Right cardiac atrium (tissue), 5 donors: ENCODE data around the gene ARFIP1. TPM values are rescaled to one million over a fixed set of nuclear protein-coding genes. Genes with fewer than 3 reads are reported as not detected.

Experiments
- ATAC-seq, 2 donors: fragments of 200-7000 bp; cut with Tn5 transposase; one replicate each; pipeline versions ENCODE4 v1.8.0 to v1.9.1; 2020; ENCODE audit warnings: moderate library complexity in 2 of 2, mild to moderate bottlenecking in 1 of 2
- DNase-seq, 3 donors: peaks; one replicate each; pipeline ENCODE4 v3.0.0-alpha.2; 2020
- H3K27ac ChIP-seq: one replicate; pipeline ENCODE4 v1.5.1; 2013; ENCODE audit warnings: mild to moderate bottlenecking, low read length, control low read depth, moderate library complexity
- H3K27me3 ChIP-seq: one replicate; pipeline ENCODE4 v1.6.1; 2013; ENCODE audit not compliant: control insufficient read depth, insufficient read depth
- H3K4me1 ChIP-seq: one replicate; pipeline ENCODE4 v1.6.1; 2013; ENCODE audit warnings: low read length; ENCODE audit not compliant: control insufficient read depth, insufficient read depth
- H3K4me3 ChIP-seq: one replicate; pipeline ENCODE4 v1.5.1; 2013; ENCODE audit warnings: low read length, control low read depth
- H3K9me3 ChIP-seq: one replicate; pipeline ENCODE4 v1.6.1; 2013; ENCODE audit warnings: low read length; ENCODE audit not compliant: control insufficient read depth
- WGBS: extraction: QIAGEN DNeasy Blood & Tissue Kit; methylation state at CpG from one replicate; pipeline ENCODE4 v1.1.7; 2013; 5-methylcytosine and 5-hydroxymethylcytosine counted together
- intact Hi-C, 4 donors: fragments of 100-400 bp; cut with DNase I; formaldehyde crosslinking; loops; one replicate each; pipeline versions ENCODE4 v1.11.0 to v1.14.0; 2022 to 2023
- polyA plus RNA-seq: library from polyadenylated mRNA; stranded (reverse); fragments of 200-250 nt; gene quantifications from one replicate; pipeline ENCODE4 v1.2.3, GENCODE V29; 2013
- total RNA-seq, 4 donors: library from RNA; stranded (reverse); fragmentation: NEBNext Ultra II Directional; extraction: Animal tissue kit (Norgen Biotek cat#: 25700); gene quantifications; one replicate each; pipeline ENCODE4 v1.2.1, GENCODE V29; 2021
- donor health status: healthy with polysubstance abuse.
- donor health status: DM: no; HTN: yes; CAD: no.
- donor health status: DM: no; HTN: no; CAD: no.
- donor health status: DM: no; HTN: yes; CAD: no; lungs with severe emphysema.
- donor health status: DM: yes; HTN: yes; CAD: no.

ARFIP1 gene
- total and polyA plus RNA-seq, 5 donors = 8.9 to 20.6 (median 18.9) TPM

DNA sequence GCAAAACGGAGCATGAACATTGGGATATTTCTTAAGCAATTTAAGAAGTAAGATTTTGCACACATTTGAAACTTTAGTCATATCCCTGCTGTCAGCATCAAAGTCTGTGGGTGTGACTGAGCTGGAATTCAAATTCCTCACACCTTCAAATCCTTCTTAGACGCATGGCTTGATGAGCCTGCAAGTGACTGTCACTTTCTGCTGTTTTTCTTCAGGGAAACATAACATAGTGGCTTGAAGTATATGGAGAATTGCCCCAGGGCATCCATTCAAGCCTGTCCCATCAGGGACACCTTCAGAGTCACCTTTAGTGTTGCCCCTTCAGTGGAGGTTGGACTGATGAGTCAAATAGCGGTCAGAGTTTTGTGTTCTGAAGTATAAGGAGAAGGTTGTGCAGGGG lies 173.8 kb downstream of the ARFIP1 start:
- Histone ChIP-seq H3K4me3 (no peak overlapping the region), H3K27me3 (no peaks in the 10 kb centered on the region), H3K9me3 (no peaks in the 10 kb centered on the region), H3K27ac (no peak overlapping the region), H3K4me1 (peaks cover 8% of the 10 kb centered on the region)
- DNase-seq (no peak), ATAC-seq (no peak)
- intact Hi-C loops = no loop called here
- 89% methylated on average over 3 of the region's 3 CpGs for WGBS

DNA sequence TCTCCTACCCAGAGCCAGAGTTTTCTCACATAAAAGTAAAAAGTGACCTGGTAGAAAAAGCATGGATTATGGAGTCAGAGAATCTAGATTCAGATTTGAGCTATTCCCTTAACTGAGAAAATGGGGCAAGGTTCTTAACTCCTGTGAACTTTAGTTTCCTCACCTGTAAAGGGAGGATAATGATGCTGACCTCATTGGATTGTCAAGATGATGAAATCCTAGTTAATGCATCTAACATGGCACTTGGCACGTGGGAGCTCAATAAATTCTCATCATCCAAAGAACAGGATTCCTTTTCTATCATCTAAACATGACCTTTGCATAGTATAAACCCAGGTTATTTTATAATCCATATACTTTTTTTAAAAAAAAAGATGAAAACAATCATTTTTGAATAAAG lies 175.0 kb downstream of the ARFIP1 start:
- Histone ChIP-seq H3K27me3 (no peaks in the 10 kb centered on the region), H3K27ac (no peak overlapping the region), H3K4me1 (peaks cover 8% of the 10 kb centered on the region), H3K9me3 (no peaks in the 10 kb centered on the region), H3K4me3 (no peak overlapping the region)
- no peak for DNase-seq
- intact Hi-C loops = no loop called here
- ATAC-seq = no peak
- 95% methylated on average over 1 of the region's 1 CpG for WGBS

DNA sequence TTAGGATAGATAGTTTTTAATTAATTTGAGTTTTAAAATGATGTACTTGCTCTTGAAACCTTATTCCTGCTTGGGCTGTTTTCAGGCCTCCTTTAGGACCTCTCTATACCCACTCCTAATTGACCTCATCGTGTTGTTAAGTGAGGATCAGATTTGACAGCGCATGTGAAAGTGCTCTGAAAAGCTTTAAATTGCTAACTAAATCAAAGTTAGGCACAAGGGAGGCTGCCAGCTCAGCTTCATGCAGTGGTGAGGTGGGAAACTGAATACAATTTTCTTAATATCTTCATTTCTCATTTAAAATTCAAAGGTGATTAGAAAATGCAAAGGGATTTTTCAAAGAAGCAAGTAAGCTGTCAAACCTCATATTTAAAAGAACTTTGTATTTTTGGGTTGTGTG lies 176.4 kb downstream of the ARFIP1 start:
- 87% methylated on average over 2 of the region's 2 CpGs for WGBS
- no peak for ATAC-seq
- Histone ChIP-seq H3K4me1 (peaks cover 8% of the 10 kb centered on the region), H3K4me3 (no peak overlapping the region), H3K27me3 (no peaks in the 10 kb centered on the region), H3K27ac (no peak overlapping the region), H3K9me3 (no peaks in the 10 kb centered on the region)
- no peak for DNase-seq
- intact Hi-C loops = no loop called here

DNA sequence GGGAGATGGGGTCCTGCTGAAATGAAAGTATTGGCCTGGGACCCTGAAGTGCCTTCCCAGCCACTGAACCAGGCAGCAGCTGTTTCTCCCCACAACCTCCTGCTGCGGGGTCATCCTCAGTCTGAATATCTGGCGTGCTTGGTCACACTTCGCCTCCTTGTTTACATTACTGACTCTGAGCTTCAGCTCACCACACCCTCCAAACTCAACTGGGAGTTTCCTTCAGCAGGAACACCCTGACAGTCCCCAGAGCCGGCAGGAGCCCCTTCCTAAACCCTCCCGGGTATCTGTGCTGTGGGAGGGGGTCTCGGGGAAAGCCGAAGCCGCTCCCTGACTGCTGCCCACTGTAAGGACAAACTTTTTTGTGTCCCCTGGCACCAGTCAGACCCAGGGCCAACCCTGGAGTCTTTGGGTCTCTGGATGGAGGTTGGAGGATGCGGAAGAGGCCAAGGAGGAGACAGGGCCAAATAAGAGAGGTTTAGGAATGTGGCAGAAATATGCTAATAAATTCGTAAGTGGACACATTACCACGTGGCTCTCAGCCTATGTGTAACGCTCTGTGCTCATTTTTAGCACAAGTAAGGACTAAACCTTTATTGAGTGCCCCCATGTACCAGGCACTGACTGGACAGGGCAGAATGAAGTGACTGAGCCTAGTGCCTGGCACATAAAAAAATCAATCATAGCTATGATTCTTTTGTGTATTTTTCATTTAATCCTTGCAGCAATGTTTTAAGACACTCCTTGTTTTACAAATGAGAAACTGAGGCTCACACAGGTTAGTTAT lies 177.1 kb downstream of the ARFIP1 start:
- peak in 1 of 3 donors; percentile 47 for DNase-seq
- ATAC-seq = peak; percentile 34 to 75
- Histone ChIP-seq H3K4me3 (no peak overlapping the region), H3K27ac (no peak overlapping the region), H3K4me1 (peaks cover 8% of the 10 kb centered on the region), H3K27me3 (no peaks in the 10 kb centered on the region), H3K9me3 (no peaks in the 10 kb centered on the region)
- 48% methylated on average over 12 of the region's 12 CpGs for WGBS
- intact Hi-C loops = no loop called here

DNA sequence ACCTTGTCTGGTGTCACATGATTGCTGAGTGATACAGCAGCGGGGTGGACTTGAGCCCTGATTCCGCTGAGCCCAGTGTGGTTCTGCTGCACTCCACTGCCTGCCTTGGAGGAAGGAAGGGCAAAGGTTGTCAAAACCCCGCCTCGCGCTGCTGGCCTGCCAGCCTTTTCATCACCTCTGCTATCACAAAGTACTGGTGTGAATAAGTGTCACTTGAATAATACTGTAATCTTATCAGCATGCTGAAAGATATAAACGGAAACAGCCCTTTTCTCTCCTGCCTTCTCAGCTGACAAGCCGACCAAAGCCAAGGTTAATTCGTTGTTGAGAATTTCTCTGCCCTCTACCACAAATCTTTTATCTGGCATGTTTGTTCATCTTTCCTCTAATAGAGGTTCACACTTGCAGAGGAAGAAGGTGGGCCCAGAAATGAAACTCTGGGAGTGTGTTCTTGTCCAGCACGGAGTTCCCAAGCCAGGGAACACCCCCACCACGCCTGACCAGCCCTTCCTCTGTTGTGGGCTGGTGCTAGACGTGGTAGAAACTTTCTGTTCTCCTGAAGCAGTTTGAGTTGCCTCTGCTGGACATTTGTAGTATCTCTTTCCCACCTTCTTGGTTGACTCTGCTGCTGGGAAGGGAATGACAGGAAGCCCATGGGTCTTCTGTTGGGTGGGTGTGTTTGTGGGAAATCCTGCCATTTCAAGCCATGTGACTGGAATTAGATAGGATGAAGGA lies 177.8 kb downstream of the ARFIP1 start:
- DNase-seq (peak; percentile 69 to 87 (median 80)), ATAC-seq (peak; percentile 93 to 96)
- H3K9me3 ChIP-seq = no peaks in the 10 kb centered on the region
- WGBS = 16% methylated on average over 11 of the region's 11 CpGs
- H3K27ac ChIP-seq = no peak overlapping the region
- no peak overlapping the region for H3K4me3 ChIP-seq
- intact Hi-C loops = no loop called here
- no peaks in the 10 kb centered on the region for H3K27me3 ChIP-seq
- peaks cover 8% of the 10 kb centered on the region for H3K4me1 ChIP-seq

DNA sequence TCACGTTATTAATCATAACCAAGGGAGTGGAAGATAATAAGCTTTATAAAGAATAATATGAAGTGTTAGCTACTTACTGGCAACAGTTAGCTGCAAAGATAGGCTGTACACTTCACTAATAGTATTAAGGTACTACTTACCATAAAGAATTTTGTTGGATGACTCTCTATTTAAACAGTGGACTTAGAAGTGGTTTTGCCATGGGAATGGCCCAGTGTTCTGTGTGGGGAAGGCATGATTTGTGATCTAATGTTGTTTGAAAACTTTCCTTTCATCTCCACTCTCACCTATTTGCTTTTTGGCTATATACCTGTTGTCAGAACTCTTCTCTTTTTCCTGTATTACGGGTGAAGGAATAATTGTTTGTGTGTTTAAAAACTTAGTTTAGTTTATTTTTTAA lies 179.3 kb downstream of the ARFIP1 start:
- Histone ChIP-seq H3K4me3 (no peak overlapping the region), H3K9me3 (no peaks in the 10 kb centered on the region), H3K27me3 (no peaks in the 10 kb centered on the region), H3K4me1 (peaks cover 8% of the 10 kb centered on the region), H3K27ac (no peak overlapping the region)
- DNase-seq (no peak), ATAC-seq (no peak)
- WGBS = 80% methylated on average over 2 of the region's 2 CpGs
- intact Hi-C loops = no loop called here

DNA sequence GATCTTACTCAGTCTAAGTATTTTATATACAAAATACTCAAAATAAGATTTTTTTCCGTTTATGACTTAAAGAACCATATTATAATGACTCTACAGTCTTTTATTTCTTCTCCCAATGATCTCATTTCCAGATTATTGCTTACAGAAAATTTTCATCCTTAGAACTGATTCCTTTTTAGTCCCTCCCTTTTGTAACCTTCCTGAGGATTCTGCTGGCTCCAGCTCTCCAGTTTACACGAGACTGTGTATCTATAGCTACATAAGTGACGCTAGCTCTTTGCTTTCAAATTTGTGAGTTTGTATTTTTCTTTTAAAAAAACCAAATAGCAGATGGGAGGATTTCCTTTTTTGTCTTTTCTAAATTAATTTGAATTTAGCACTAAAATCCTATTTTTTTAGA lies 180.3 kb downstream of the ARFIP1 start:
- no peak overlapping the region for H3K4me3 ChIP-seq
- H3K27ac ChIP-seq = no peak overlapping the region
- peaks cover 8% of the 10 kb centered on the region for H3K4me1 ChIP-seq
- 93% methylated on average over 3 of the region's 3 CpGs for WGBS
- intact Hi-C loops = no loop called here
- ATAC-seq (no peak), DNase-seq (no peak)
- H3K27me3 ChIP-seq = no peaks in the 10 kb centered on the region
- H3K9me3 ChIP-seq = no peaks in the 10 kb centered on the region

DNA sequence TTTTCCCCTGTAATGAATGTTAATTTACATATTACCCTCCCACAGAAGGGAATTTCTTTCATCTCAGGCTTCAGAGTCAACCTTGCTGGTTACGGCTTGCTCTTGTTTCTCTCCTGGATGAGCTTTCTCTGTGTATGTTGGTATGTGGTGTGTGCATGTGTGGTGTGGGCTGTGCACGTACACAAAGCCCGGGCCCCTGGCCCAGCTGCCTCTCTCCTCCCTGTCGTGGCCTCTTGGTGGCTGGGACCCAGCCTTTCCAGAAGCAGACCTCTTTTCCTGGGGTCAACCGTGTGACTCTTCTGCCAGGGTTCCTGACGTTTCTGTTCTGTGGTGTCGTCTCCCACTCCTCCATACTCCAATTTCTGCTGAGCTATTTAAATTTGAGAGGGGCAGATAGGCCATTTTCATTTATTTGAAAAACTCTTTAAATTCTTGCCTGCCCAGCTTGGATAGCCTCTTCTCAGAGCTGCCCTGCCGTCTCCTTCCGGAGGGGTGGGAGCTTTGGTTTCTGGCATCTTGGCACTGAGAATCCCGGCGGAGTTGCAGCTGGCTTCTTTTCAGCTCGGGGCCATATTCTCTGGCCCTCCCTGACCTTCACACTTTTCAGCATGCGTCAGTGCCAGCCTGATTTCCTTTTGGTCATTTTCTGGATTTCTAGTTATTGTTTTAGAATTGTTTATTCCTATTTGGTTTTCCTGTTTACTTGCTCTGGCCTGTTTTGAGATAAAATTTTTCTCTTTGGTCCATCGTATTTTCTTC lies 181.4 kb downstream of the ARFIP1 start:
- intact Hi-C loops = no loop called here
- no peak for DNase-seq
- 60% methylated on average over 14 of the region's 14 CpGs for whole genome bisulfite sequencing
- H3K4me3 ChIP-seq = no peak overlapping the region
- ATAC-seq = no peak
- H3K4me1 ChIP-seq = peaks cover 8% of the 10 kb centered on the region
- no peaks in the 10 kb centered on the region for H3K27me3 ChIP-seq
- H3K27ac ChIP-seq = no peak overlapping the region
- no peaks in the 10 kb centered on the region for H3K9me3 ChIP-seq

DNA sequence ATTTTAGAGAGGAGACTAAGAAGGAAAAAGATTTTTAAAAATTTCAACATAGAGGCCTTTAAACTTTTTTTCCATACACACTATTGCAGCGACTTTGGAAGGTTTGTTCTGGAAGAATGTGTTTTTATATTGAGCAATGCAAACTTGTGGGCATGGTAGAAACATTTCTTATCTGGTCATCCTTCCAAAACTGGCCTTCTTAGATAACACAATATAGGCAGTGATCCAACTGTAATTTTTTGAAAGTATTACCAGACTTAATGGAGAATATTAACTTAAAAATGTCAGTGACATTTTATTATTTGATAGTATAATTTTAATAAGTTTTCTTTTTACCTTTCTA lies 182.0 kb downstream of the ARFIP1 start:
- ATAC-seq = no peak
- no peaks in the 10 kb centered on the region for H3K27me3 ChIP-seq

More for the DNA sequence above, 182.0 kb downstream of the ARFIP1 start:
- no peak overlapping the region for H3K27ac ChIP-seq
- H3K4me1 ChIP-seq = peaks cover 4% of the 10 kb centered on the region
- no peaks in the 10 kb centered on the region for H3K9me3 ChIP-seq
- DNase-seq = no peak
- H3K4me3 ChIP-seq = no peak overlapping the region
- intact Hi-C loops = no loop called here
- 75% methylated on average over 1 of the region's 1 CpG for whole genome bisulfite sequencing
